A549 (cell line): ENCODE measurements around the gene XDH. TPM values are rescaled to one million over a fixed set of nuclear protein-coding genes. Genes with fewer than 3 reads are reported as not detected.

Experiments used
- ATAC-seq, 2 experiments: fragments of 200-7000 bp in 1 of 2; fragments of >200 bp in 1 of 2; cut with Nextera tagmentation in 1 of 2; cut with Tn5 transposase in 1 of 2; 3 replicates each; pipeline versions ENCODE4 v1.8.0 to v1.9.1; 2018 to 2020; ENCODE audit warnings: mild to moderate bottlenecking in 1 of 2, moderate library complexity in 1 of 2
- CTCF ChIA-PET: fragments of 300-600 bp; sonication (Branson Sonifier 250); formaldehyde crosslinking; extraction: SDS; loops from one replicate; lab custom pipeline; 2021; ENCODE audit warnings: antibody characterized with exemption, inconsistent platforms; lab: Yijun Ruan, JAX
- POLR2A ChIA-PET: fragments of 350-600 bp; formaldehyde crosslinking; extraction: SDS; loops from one replicate; lab custom pipeline; 2021; ENCODE audit warnings: antibody characterized with exemption, inconsistent platforms; lab: Yijun Ruan, JAX
- DNase-seq, 2 experiments: peaks; one replicate each; pipeline versions ENCODE4 v3.0.0 to v3.0.0-alpha.2; 2011 to 2016; ENCODE audit warnings: low read depth in 1 of 2, low spot score in 1 of 2
- FAIRE-seq: peaks from 2 replicates; lab custom pipeline; 2011; peaks lifted over from hg19 to GRCh38; lab: Jason Lieb, UNC
- H3K27ac ChIP-seq, 2 experiments: fragments of >200 bp; sonication (Bioruptor Twin); formaldehyde crosslinking; 3 replicates each; pipeline ENCODE4 v1.5.1; 2016 to 2017
- H3K4me1 ChIP-seq: fragments of >200 bp; sonication (Bioruptor Twin); formaldehyde crosslinking; 3 replicates; pipeline ENCODE4 v1.6.1; 2016
- H3K4me2 ChIP-seq: fragments of >200 bp; sonication (Bioruptor Twin); formaldehyde crosslinking; 3 replicates; pipeline ENCODE4 v1.6.1; 2016
- H3K4me3 ChIP-seq: fragments of >200 bp; sonication (Bioruptor Twin); formaldehyde crosslinking; 3 replicates; pipeline ENCODE4 v1.5.1; 2016
- H3K9me3 ChIP-seq: fragments of >200 bp; sonication (Bioruptor Twin); formaldehyde crosslinking; 3 replicates; pipeline ENCODE4 v1.6.1; 2016
- CBX8 ChIP-seq: fragments of 200-600 bp; sonication (generic); IDR thresholded peaks from 2 replicates; pipeline ENCODE4 v1.6.1; 2016
- CEBPB ChIP-seq, 2 experiments: fragments of >200 bp in 1 of 2; sonication (Bioruptor Twin) in 1 of 2; formaldehyde crosslinking in 1 of 2; IDR thresholded peaks; 2 replicates each; pipeline ENCODE4 v1.6.1; 2012 to 2016
- CHD4 ChIP-seq: fragments of 200-600 bp; sonication (generic); IDR thresholded peaks from 2 replicates; pipeline ENCODE4 v1.6.1; 2016; ENCODE audit warnings: antibody characterized with exemption, mild to moderate bottlenecking, borderline replicate concordance
- EHF ChIP-seq: fragments of 250-450 bp; sonication (Bioruptor Pico); IDR thresholded peaks from 2 replicates; pipeline ENCODE4 v1.5.0; 2020; ENCODE audit warnings: mild to moderate bottlenecking
- EHMT2 ChIP-seq: fragments of 200-600 bp; sonication (generic); IDR thresholded peaks from 2 replicates; pipeline ENCODE4 v1.6.1; 2016; ENCODE audit warnings: antibody characterized with exemption, low read depth, mild to moderate bottlenecking, moderate library complexity
- EP300 ChIP-seq, 2 experiments: fragments of >200 bp; sonication (Bioruptor Twin); formaldehyde crosslinking; IDR thresholded peaks; 2 replicates in 1 of 2; 3 replicates in 1 of 2; pipeline ENCODE4 v1.6.1; 2016 to 2017
- ESRRA ChIP-seq: fragments of 150-350 bp; IDR thresholded peaks from 2 replicates; pipeline ENCODE4 v1.6.1; 2014; ENCODE audit warnings: mild to moderate bottlenecking, low read length, borderline replicate concordance
- GATA3 ChIP-seq: IDR thresholded peaks from 2 replicates; pipeline ENCODE4 v1.6.1; 2012; ENCODE audit warnings: borderline replicate concordance
- HOXA7 ChIP-seq: fragments of 250-450 bp; sonication (Bioruptor Pico); IDR thresholded peaks from 2 replicates; pipeline ENCODE4 v1.5.0; 2020; ENCODE audit warnings: mild to moderate bottlenecking, moderate library complexity
- HOXB13 ChIP-seq: fragments of 250-450 bp; sonication (Bioruptor Pico); IDR thresholded peaks from 2 replicates; pipeline ENCODE4 v1.5.0; 2020; ENCODE audit warnings: low read depth, mild to moderate bottlenecking, moderate library complexity
- JUN ChIP-seq, 2 experiments: fragments of >200 bp; sonication (Bioruptor Twin); formaldehyde crosslinking; IDR thresholded peaks; 2 replicates in 1 of 2; 3 replicates in 1 of 2; pipeline ENCODE4 v1.6.1; 2016 to 2017
- MAX ChIP-seq: IDR thresholded peaks from 2 replicates; pipeline ENCODE4 v1.6.1; 2012
- MAZ ChIP-seq: fragments of 150-350 bp; IDR thresholded peaks from 2 replicates; pipeline ENCODE4 v1.6.1; 2014; ENCODE audit warnings: antibody characterized with exemption, low read depth, low read length, borderline replicate concordance
- RFX5 ChIP-seq: fragments of 450-650 bp; IDR thresholded peaks from 2 replicates; pipeline ENCODE4 v1.7.1; 2014; ENCODE audit warnings: antibody characterized with exemption, mild to moderate bottlenecking, moderate library complexity
- USF2 ChIP-seq: fragments of 450-650 bp; IDR thresholded peaks from 2 replicates; pipeline ENCODE4 v1.6.1; 2014; ENCODE audit warnings: antibody characterized with exemption
- WGBS: methylation state at CpG from one replicate; pipeline ENCODE4 v1.1.6; 2017; ENCODE audit errors: missing lambda C conversion rate; 5-methylcytosine and 5-hydroxymethylcytosine counted together
- polyA plus RNA-seq, 4 experiments: library from polyadenylated mRNA; depleted of rRNA in 3 of 4; stranded (reverse); fragments of >200 nt; fragmentation: RNase III in 1 of 4; extraction: RNeasy Plus Mini Kit Qiagen cat#74134 plus additional on column Dnase treatment in 1 of 4; gene quantifications; 2 replicates in 3 of 4; 3 replicates in 1 of 4; pipeline ENCODE4 v1.2.3, GENCODE V29; 2011 to 2017
- TF ChIP-seq, protein P1 (sequence below): fragments of 250-450 bp; sonication (Bioruptor Pico); IDR thresholded peaks from 2 replicates; pipeline ENCODE4 v1.5.0; 2021; ENCODE audit warnings: mild to moderate bottlenecking, moderate library complexity, borderline replicate concordance
- TF ChIP-seq, protein P2 (sequence below): fragments of >200 bp; sonication (Bioruptor Twin); formaldehyde crosslinking; IDR thresholded peaks from 3 replicates; pipeline ENCODE4 v1.5.1; 2016

XDH gene
- polyA plus RNA-seq, 2 of the 4 experiments (the other 2 are of a cell fraction): 0.71 to 1.1 TPM

DNA sequence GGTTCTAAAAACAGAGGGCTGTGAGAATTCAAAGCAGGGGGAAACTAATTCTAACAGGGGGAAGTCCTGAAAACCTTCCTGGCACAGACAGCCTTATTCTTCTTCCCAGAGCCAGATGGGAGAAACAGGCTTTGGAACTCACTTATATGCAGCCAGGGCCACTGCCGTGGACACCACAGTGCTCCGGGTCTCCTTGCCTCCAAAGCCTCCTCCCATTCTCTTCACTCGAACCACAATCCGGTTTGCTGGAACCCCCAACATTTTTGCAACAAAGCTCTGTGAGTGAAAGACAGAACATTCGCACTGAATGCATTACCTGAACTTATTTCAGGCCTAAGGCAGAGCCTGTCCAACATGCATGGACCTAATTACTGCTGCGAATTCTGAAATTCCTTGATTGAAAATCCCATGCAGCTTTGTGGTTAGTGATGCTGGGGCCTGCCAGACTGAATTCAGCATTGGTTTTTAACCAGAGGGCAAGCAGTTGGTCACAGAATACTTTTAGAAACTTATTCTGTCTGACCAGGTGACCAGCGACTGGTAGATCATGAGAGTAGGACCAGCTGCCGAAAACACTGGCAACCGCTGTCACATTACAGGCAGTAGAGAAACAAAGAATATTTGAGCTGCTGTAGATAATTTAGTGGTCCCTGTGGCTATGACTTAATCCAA, 48.6 kb downstream of the XDH start:
- no peaks in the 10 kb centered on the region for H3K4me1 ChIP-seq
- no peak for ATAC-seq
- H3K27ac ChIP-seq: no peak overlapping the region
- H3K4me3 ChIP-seq: no peak overlapping the region
- H3K9me3 ChIP-seq: no peaks in the 10 kb centered on the region
- POLR2A ChIA-PET: no interaction called here
- CTCF ChIA-PET: interaction anchor here (1.1 to 4.3 kb wide), 8 partner anchors 9 to 110 kb away, joined by 3 to 24 read pairs (median 4); no protein-coding TSS in a partner anchor
- TF ChIP-seq ESRRA: no peak
- TF ChIP-seq MAX: no peak
- TF ChIP-seq HOXB13 (CRISPR knock-in tag): no peak
- TF ChIP-seq CEBPB (IDR thresholded peaks at IDR 0.05): no peak
- no peak for TF ChIP-seq JUN (IDR thresholded peaks at IDR 0.05)
- no peak for TF ChIP-seq EP300 (IDR thresholded peaks at IDR 0.05)
- TF ChIP-seq, protein P1, sequence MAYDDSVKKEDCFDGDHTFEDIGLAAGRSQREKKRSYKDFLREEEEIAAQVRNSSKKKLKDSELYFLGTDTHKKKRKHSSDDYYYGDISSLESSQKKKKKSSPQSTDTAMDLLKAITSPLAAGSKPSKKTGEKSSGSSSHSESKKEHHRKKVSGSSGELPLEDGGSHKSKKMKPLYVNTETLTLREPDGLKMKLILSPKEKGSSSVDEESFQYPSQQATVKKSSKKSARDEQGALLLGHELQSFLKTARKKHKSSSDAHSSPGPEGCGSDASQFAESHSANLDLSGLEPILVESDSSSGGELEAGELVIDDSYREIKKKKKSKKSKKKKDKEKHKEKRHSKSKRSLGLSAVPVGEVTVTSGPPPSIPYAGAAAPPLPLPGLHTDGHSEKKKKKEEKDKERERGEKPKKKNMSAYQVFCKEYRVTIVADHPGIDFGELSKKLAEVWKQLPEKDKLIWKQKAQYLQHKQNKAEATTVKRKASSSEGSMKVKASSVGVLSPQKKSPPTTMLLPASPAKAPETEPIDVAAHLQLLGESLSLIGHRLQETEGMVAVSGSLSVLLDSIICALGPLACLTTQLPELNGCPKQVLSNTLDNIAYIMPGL (CRISPR knock-in tag): no peak
- no peak for TF ChIP-seq MAZ
- no peak for TF ChIP-seq CBX8
- no peak for TF ChIP-seq USF2
- no peak for TF ChIP-seq CHD4
- TF ChIP-seq GATA3: no peak
- no peak for TF ChIP-seq RFX5
- TF ChIP-seq, protein P2, sequence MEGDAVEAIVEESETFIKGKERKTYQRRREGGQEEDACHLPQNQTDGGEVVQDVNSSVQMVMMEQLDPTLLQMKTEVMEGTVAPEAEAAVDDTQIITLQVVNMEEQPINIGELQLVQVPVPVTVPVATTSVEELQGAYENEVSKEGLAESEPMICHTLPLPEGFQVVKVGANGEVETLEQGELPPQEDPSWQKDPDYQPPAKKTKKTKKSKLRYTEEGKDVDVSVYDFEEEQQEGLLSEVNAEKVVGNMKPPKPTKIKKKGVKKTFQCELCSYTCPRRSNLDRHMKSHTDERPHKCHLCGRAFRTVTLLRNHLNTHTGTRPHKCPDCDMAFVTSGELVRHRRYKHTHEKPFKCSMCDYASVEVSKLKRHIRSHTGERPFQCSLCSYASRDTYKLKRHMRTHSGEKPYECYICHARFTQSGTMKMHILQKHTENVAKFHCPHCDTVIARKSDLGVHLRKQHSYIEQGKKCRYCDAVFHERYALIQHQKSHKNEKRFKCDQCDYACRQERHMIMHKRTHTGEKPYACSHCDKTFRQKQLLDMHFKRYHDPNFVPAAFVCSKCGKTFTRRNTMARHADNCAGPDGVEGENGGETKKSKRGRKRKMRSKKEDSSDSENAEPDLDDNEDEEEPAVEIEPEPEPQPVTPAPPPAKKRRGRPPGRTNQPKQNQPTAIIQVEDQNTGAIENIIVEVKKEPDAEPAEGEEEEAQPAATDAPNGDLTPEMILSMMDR: no peak
- 89% methylated on average over 9 of the region's 9 CpGs for WGBS
- DNase-seq: no peak
- no peak for FAIRE-seq
- H3K4me2 ChIP-seq: no peak overlapping the region

GRCh38 chr2:31365348-31365747, 49.2 kb downstream of the XDH start:
- FAIRE-seq (no peak), DNase-seq (no peak), ATAC-seq (no peak; a peak in 1 of 6 replicates)
- Histone ChIP-seq H3K27ac (no peak overlapping the region), H3K4me3 (no peak overlapping the region), H3K4me1 (no peaks in the 10 kb centered on the region), H3K9me3 (no peaks in the 10 kb centered on the region), H3K4me2 (no peak overlapping the region)
- 96% methylated on average over 10 of the region's 10 CpGs for WGBS
- TF ChIP-seq EHMT2: no peak
- no peak for TF ChIP-seq HOXA7 (CRISPR knock-in tag)
- no peak for TF ChIP-seq EHF (CRISPR knock-in tag)
- POLR2A ChIA-PET: no interaction called here
- CTCF ChIA-PET: interaction anchor here (0.7 to 4.3 kb wide), 6 partner anchors 10 to 111 kb away, joined by 3 to 24 read pairs (median 4); no protein-coding TSS in a partner anchor
